Measurements from ENCODE around the gene ZFYVE16.

GRCh38 chr5:80382488-80382887 lies 25.4 kb upstream of the ZFYVE16 start:
- TF ChIP-seq CTCF (IDR thresholded peaks at IDR 0.05), result no peak
- no peak for TF ChIP-seq POLR2A (IDR thresholded peaks at IDR 0.05)

All from uterus (tissue), 2 donors.